GM19023 (cell line): ENCODE measurements around the gene TAF8.

Experiments used
- ATAC-seq: cut with Tn5 transposase; IDR thresholded peaks from one replicate; pipeline ENCODE4 v1.9.1; 2021; ENCODE audit warnings: mild to moderate bottlenecking, moderate library complexity; ENCODE audit not compliant: unreplicated experiment

Gene TAF8

GRCh38 chr6:42095094-42095493 is 44.8 kb downstream of the TAF8 start:
- ATAC-seq: no peak

DNA sequence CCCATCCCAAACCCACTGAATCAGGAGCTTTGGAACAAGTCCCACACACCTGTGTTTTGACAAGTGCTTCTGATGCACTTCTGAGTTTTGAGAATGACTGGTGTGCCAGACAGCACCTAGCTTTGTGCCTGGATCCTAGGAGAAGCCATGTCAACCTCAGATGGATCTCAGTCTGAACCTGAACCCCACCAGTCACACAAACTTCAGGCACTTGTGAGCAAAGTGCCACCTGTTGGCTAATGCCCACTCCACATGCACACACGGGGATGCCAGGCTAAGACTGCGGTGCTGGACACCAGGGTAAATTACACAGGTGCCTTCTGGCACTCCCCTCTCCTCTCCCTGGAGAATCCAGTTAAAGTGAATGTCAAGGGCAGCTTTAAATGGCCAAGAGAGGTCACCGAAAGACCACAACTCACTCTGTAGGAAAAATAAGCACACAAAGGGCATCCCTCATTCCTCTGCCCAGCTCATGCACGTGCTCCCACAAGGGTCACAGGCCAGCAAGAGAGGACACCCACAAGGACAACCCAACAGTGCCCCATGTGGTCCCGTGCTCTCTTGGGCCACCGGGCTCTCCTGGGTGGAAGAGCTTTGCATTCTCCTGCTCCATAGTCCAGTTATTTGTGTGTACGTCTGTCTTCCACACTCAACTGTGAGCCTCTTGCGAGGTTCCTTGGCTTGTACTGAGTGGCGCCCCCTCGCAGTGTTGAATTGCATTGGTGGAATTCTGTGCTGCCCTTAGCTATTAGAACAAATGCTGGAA is 45.6 kb downstream of the TAF8 start:
- no peak for ATAC-seq

GRCh38 chr6:42099340-42100028 is 49.2 kb downstream of the TAF8 start:
- ATAC-seq: no peak

GRCh38 chr6:42100029-42100901 is 49.9 kb downstream of the TAF8 start:
- no peak for ATAC-seq

DNA sequence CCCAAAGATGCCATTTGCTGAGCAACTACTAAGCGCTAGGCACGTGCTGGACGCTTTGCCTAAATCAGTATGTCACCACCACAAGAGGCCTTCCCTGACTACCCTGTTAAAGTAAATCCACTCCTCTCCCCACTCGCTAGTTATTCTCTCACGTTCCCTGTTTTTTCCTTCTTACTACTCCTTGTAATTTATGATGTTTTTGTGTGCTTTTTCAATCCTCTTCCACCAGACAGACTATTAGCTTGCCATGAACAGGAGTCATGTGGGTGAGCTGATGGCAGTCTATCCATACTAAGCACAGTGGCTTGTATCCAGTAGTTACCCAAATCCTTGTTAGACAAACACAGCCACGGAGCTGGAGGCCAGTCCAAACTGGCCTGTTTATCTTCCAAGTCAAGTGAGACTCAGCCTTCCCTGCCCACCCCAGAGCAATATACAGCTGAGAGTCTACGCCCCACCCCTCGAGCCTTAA is 50.9 kb downstream of the TAF8 start:
- ATAC-seq: no peak

DNA sequence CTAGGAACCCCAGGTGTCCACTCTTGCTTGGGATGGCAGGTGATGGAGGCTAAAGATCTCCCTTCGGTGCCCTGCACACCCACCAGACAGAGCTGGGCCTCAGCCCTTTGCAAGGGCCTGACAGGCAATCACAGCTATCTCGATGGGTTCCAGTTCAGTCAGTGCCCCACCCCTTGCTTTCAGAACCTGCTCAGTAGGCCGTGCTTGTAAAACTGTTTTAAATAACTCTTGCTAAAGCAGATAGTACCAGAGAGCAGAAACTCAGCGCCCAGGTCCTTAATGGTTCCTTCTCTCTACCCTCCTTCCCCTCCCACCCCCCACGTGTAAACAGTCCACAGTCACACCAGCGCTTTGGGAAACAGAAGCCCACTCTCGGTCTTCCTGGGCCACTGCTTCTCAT is 52.9 kb downstream of the TAF8 start:
- no peak for ATAC-seq

GRCh38 chr6:42103753-42104094 is 53.4 kb downstream of the TAF8 start:
- no peak for ATAC-seq

- peak; percentile 68 for ATAC-seq
These were observed 53.9 kb downstream of the TAF8 start for GRCh38 chr6:42104095-42104803.

- ATAC-seq: peak; percentile 23
These were observed 54.4 kb downstream of the TAF8 start for GRCh38 chr6:42104804-42105125.

DNA sequence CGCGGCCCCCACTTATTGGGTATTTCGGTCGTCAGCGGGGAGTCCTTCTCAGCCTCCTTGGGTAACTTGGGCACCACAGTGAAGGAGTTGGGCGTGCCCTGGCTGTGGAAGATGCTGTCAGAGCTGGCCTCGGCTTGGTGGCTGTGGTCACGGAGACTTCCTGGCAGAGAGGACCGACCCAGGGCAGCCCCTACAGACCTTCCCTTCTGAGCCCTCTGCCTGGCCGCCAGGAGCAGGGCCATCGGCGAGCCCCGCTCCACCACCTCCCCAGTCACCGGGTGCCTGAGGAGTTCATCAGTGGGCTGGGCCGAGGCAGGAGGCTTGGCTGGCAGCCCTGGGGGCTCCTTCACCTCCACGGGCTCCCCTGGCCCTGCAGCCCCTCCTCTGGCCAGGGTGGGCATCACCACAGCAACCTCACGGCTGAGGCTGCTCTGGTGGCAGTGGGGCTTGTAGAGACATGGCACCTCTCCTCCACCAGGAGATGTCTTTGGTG is 54.9 kb downstream of the TAF8 start:
- no peak for ATAC-seq

DNA sequence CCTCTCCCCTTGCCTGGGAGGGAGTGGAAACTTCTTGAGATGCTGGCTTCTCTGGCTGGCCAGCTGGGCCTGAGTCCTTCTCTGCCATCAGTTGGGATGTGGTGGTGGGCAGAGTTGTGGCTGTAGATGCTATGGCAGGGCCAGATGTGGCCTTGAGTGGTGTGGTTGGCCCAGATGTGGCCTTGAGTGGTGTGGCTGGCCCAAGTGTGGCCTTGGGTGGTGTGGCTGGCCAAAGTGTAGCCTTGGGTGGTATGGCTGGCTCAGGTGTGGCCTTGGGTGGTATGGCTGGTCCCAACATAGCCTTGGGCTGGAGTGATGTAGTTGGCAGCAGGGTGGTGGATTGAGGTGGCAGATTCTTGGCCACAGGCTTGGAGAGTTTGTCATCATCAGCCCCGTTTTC is 55.4 kb downstream of the TAF8 start:
- no peak for ATAC-seq

GRCh38 chr6:42106112-42107023 is 56.0 kb downstream of the TAF8 start:
- ATAC-seq: no peak

DNA sequence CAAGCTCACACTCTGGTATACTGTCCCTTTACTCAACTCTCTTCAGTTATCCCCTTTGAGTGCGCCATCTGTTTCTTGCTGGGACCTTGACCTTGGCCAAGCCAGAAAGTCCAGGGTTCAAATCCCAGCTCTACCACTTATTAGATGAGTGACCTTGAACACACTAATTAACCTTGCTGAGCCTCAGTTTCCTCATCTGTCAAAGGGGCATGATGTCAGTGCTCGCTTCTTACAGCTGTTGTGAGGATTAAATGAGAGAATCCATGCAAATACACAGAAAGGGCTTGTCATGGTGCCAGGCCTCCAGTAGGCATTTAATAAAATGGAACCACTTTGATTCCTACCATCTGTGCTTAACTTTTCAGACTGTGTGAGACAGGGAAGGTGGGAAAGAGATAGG is 57.7 kb downstream of the TAF8 start:
- ATAC-seq: no peak

DNA sequence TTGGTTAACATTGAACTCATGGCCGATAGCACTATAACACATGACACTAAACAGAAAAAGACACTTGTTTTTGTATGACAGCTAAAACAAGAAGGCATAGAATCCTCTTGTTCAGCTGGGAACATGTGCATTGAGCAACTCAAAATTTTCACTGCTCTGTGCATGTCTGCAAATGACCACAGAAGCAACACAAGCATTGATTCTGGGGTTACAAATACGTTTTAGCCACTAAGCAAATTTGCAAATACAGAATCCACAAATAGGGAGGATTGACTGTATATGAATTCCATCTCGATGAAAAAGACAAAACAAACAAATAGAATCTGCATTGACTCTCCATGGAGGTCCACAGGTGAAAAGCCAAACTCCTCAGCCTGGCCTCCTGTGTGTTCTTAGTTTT is 60.4 kb downstream of the TAF8 start:
- no peak for ATAC-seq

DNA sequence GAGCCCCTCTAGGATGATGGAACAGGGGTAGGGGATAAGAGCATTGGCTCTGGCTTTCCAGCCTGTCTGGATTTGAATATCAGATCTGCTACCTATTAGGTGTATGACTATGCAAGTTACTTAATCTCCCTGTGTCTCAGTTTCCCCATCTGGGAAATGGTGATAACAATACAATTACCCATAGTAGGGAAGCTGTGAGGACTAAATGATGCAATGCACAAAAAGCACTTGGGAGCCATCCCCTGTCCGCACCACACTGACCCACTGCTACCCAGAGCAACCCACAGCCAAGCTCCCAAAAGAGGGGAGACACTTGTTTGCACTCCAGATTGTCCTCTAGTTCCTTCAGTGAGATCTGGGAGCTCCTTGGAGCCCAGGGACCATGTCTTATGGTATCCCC is 62.0 kb downstream of the TAF8 start:
- ATAC-seq: no peak

DNA sequence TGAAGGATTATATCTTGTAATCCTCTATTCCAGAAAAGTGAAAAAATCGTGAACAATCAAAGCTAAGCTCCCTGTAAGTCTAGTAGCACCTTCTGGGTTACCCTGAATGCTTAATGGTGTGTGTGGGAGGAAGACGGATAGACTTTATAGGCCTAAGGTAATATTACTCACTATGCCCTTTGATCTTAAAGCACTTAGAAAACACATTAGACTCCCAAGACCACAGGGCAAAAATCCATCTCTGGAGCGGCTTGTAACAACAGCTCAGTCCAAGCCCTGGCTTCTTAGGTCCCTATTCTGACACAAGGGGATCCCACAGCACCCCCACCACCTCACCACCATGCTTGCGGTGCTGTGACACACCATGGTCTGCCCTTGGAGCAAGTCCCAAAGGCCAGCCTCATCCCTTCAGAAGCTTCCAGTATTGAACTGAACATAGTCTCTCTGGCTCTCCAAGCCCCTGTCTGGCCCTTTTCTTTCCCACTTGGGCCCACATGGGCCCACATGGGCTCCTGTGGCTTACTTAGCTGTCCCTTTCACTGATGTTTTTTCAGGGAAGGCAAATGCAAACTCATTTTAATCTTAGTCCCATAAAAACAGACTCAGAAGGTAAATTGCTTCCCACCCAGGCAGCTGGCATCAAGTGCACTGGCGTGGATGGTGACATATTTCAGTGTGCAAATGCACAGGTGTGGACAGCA is 63.8 kb downstream of the TAF8 start:
- ATAC-seq: no peak

DNA sequence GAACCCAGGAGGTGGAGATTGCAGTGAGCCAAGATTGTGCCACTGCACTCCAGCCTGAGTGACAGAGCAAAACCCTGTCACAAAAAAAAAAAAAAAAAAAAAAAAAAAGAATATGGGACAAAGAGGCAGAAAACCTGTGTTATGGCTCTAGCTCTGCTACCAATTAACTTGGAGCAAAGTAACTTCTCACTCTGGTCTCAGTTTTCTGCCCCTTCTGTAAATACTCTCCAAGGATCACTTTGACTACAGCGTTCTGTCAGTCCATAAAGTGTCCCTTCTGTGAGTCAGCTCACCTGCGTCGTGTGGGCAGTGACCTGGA is 67.5 kb downstream of the TAF8 start:
- no peak for ATAC-seq

DNA sequence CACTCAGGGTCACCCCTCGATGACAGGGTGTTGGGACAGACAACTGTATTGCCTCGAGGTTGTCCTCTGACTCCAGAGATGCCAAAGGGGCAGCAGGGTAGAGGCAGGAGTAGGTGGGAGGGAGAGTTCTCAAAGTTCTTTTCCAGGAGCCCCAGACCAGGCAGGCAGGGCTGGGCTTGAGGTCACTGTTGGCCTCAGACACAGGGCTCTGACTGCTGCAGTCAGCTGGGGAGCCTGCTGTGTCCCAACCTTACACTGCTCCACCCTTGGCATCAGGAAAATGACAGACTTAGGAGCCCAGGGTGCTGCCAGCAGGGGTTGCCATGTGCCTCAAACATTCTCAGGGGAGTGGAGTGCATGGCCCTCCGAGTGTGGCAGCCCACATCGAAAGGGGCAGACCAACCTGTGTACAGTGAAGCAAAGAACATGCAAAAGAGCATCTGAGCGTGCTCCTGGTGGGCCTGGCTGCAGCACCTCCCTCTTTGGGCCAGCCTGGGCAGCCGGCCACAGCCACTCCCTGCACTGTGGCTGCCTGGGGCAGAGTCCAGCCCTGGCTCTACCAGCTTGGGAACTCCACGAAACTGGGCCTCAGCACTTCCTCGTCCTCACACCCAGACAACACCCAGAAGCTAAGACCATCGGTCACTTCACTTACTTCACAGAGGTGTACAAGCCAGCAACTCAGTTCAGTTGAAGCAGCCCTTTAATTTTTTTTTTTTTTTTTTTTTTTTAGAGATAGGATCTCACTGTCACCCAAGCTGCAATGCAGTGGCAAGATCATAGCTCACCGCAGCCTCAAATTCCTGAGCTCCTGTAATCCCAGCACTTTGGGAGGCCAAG is 68.1 kb downstream of the TAF8 start:
- ATAC-seq: no peak
